ENCODE data around the gene CTXN1. TPM values are rescaled to one million over a fixed set of nuclear protein-coding genes. Genes with fewer than 3 reads are reported as not detected.

The CTXN1 gene
- polyA plus RNA-seq, 1 donor, result 12.6 TPM

DNA sequence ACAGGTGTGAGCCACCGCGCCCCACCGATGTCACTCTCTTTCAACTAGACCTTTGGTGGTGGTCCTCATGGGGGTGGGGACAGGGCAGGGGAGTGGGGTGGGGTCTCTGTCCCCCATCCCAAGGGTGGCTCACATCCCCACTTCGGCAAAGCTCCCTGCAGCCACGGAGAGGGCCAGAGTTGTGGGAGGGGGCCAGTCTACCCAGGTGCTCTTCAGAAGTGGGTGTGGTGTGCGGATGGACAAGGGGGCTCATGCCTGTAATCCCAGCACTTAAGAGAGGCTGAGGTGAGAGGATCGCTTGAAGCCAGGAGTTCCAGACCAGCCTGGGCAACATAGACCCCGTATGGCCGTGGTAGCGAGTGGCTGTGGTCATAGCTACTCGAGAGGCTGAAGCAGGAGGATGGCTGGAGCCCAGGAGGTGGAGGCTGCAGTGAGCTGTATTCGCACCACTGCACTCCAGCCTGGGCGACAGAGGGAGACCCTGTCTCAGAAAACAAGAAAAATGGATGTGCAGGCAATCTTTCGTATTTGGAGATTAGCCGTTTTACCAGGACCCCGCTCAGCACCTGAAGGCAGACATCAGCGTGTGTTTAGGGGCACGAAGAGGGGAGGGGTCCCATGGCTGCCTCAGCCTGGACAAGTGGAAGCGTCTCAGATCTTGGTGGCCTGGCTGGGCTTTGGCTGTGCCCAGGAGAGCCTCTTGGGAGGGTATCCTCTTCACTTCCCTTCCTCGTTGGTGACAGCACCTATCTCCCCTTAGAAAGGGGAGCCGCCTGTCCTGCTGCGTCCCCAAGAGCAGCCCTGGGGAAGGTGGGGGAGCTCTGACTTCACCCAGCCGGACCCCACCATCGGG lies 10.5 kb downstream of the CTXN1 start:
- no peak for DNase-seq

DNA sequence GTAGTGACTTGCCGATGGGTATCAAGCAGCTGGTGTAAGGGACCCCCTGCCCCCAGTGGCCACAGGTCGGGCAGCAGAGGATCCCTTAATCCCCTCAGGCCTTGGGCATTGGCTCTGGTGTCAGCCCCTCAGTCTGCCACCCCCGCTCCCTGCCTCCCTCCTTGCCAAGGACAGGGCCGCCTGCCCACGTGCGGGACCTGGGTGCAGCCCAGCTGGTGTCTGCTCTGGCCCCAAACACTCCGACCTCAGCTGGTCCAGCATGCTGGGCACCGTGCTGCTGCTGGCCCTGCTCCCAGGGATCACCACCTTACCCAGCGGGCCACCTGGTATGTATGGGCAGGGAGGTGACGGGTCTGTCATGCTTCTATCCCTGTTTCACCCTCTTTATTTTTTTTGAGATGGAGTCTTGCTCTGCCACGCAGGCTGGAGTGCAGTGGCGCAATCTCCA lies 11.3 kb downstream of the CTXN1 start, which contains the start of gene TGFBR3L:
Gene TGFBR3L, plus strand, starts transcription at position 233 of the 448 bp plus-strand sequence.
- no peak for DNase-seq

DNA sequence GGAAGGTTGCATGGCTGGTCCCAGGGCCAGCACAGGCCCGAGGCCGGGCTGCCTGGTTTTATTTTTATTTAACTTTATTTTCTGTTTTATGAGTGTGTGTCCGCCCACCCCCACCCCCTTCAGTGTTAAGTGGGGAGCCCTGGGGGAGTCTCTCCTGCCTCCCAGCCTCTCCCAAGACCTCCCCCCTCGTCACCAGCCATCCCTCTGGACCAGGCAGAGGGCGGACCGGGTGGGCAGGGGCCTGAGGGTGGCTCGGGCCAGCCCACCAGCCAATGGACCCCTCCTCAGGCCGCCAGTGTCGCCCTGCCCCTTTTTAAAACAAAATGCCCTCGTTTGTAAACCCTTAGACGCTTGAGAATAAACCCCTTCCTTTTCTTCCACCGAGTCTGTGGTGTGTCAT lies 11.8 kb downstream of the CTXN1 start:
- no peak for DNase-seq

DNA sequence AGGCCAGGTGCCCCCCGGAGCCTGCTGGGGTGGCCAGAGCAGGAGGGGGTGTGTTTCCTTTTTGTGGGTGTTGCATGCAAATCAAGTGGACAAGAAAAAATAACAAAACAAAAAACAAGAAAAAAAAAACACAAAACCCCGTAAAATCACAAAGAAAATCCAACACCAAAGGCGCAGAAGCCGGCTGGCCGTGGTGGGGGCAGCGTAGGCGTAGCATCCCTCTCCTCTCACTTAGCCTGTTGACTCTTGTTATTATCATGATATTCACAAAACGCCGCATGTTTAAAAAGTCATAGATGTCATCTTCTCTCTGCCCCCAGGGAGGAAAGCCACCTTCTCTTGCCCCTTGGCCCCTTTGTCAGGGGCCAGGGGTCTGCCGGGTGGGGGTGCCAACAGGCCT lies 12.3 kb downstream of the CTXN1 start:
- DNase-seq, result no peak

DNA sequence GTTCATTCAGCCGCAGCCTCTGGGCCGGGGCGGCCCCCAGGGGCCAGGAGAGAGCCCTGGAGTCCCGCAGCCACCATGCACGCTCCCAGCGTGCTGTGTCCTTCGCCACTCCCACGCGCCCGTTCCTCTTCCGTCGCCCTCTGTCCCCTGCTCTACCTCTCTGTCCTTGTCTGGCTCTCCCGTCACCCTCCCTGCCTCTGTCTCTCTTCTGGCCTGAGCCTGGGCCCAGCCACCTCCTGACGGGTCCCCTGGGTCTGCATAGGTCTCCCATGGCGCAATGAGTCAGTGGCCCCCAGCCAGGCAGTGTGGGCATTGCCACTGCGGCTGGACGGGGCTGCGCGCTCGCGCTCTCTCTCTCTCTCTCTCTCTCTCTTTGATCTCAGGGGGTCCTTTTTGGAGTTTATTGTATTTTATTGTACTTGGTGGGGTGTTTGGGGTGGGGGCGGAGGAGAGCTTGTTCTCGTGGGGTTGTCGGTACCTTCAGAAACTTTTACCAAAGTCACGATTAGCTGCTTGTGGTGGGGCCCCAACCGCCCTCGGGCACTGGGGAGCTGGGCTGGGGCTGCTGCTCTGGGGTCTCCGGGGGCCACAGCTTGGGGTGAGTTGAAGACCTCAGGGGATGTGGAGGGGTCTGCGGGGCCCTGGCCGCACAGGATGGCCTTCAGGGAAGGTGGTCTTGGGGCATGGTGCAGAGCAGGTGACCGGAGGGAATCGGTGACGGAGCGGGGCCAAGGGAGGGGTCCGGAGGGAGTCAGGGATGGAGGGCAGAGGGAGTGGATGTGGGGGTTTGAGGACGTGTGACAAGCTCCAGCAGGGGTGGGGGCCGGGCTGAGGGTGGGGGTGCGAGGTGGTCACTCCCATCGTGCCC lies 13.0 kb downstream of the CTXN1 start:
- no peak for DNase-seq

DNA sequence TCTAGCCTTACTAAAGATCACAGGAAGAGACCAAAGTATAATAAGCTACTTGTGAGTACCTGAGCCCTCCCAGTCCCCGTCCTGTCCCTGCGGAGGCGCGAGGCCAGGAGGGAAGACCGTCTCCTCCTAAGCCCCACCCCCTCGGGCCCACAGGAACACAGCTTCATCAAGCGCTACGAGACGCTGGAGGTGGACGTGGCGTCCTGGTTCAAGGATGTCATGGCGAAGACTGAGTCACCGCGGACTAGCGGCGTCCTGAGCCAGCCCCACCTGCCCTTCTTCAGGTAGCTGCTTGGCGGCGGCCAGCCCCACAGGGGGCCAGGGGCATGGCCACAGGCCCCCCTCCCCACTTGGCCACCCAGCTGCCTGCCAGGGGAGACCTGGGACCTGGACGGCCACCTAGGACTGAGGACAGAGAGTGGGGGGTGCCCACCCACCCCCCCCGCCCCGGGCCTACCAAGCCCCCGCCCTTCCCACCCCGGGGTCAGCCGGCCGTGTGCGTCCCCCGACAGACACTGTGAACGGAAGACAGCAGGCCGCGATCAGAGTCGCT lies 13.7 kb downstream of the CTXN1 start:
- DNase-seq, result no peak

DNA sequence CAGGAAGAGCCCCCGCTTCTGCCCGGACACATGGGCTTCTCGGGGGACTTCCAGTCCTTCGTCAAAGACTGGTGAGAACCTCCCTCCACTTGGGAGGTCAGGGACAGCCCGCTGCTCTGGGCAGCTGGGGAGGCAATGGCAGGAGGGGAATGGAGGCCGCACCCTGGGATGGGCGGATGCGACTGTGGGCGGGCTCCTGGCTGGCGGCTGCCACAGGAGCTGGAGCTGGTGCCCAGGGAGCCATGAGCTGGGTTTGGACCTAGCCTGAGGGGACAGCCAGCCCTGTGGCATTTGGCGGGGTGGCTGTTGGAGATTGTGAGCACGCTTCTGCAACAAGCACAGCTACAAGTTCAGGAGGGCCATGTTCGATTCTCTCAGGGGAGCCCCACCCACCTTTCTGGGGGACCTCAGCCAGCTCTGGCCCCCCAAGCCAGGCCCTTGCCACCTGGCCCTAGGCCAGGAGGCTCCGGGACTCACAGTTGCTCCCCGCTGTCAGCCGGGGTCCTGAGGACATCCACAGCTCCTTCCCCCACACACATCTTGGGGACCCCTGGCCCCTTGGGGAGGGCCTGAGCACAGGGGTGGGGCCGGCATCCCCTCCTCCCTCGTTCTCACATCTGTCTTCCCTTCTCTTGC lies 14.3 kb downstream of the CTXN1 start:
- DNase-seq, result no peak

DNA sequence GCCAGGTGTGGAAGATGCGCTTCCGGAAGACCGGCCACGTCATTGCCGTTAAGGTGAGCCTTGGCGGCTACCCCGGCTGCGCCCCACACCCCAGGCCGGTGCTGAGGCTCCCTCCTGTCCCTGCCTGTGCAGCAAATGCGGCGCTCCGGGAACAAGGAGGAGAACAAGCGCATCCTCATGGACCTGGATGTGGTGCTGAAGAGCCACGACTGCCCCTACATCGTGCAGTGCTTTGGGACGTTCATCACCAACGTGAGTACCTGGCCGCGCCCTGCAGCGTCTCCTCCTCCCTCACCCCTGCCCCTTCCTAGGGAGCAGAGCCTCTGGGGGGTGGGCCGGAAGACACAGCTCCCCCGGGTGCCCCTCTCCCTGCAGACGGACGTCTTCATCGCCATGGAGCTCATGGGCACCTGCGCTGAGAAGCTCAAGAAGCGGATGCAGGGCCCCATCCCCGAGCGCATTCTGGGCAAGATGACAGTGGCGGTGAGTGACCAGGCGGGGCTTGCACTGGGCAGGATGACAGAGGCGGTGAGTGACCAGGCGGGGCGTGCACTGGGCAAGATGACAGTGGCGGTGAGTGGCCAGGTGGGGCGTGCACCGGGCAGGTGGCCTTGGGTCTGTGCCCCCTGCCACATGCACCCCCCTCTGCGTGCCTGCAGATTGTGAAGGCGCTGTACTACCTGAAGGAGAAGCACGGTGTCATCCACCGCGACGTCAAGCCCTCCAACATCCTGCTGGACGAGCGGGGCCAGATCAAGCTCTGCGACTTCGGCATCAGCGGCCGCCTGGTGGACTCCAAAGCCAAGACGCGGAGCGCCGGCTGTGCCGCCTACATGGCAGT lies 15.4 kb downstream of the CTXN1 start:
- no peak for DNase-seq

DNA sequence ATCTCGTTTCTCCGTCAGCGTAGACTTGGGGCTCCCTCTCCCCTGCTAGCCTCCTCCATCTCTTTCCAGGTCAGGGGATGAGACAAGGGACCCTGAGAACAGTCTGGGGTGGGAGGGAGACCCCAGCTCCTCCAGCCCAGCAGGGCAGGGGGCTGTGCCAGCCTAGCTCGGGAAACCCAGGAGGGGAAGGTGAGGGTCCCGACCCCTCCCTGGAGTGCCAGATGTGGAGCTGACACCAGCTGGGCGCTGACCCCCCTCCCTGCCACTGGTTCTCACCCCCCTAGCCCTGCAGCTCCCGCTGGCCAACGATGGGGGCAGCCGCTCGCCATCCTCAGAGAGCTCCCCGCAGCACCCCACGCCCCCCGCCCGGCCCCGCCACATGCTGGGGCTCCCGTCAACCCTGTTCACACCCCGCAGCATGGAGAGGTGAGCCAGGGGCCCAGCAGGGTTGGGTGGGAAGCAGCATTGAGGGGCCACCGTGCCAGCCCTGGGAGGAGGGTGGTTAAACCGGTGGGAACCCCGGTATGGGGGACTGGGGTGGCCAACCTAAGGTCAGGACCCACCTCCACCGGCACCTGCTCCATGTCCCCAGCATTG lies 16.4 kb downstream of the CTXN1 start:
- DNase-seq, result no peak

DNA sequence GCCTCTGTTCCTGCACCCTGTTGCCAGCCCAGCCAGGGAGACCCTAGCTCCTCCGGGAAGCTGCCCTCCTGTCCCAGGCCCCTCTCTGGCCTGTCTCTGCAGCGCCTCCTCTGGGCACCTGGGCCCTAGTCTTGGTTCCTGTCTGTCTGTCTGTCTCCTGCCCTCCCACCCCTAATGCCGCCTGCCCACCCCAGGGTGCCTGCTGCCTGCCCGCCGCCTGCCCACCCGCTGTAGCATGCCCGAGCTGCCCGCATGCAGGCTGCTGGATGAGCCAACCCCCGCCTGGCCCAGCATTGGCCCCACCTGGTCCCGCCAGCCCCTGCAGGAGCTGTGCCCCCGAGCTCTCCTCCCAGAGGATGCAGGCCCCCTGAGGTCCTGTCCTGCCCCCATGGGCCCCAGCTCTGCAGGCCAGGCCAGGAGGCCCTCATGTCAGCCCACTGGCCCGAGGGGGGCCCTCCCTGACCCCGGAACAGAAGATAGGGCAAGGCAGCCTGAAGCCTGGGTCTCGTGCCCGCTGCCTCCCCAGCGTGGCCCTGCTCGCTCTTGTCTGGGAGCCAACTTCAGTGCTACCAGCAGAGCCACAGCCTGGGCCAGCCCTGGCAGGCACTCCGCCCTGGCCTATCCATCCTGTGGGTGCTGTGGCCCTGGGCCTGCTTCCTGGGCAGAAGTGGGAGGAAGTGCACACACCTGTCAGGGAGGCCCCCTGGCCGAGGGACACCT lies 17.0 kb downstream of the CTXN1 start:
- no peak for DNase-seq

DNA sequence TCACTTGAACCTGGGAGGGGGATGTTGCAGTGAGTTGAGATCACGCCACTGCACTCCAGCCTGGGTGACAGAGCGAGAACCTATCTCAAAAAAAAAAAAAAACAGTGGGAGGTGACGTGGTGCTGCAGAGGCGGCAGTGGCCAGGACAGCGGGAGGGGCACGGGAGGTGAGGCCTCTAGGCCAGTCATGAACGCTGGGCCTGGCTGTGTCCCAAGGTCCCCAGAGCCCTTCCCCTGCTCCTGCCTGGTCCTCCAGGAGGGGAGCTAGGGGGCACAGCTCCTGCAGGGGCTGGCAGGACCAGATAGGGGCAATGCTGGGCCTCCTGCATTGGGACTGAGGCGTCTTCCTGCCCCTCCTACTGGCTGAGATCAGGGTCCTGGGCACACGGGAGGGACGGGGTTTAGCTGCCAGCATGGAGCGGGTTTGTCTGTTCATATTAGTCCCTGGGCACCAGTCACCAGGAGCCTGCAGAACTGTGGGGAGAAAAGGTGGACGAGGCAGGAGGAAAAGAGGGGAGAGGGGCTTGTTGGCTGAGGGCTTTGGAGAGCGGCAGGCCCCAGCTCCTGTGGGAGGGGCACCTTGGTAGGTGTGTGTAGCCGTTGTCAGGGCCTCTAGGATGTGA lies 17.7 kb downstream of the CTXN1 start:
- no peak for DNase-seq

DNA sequence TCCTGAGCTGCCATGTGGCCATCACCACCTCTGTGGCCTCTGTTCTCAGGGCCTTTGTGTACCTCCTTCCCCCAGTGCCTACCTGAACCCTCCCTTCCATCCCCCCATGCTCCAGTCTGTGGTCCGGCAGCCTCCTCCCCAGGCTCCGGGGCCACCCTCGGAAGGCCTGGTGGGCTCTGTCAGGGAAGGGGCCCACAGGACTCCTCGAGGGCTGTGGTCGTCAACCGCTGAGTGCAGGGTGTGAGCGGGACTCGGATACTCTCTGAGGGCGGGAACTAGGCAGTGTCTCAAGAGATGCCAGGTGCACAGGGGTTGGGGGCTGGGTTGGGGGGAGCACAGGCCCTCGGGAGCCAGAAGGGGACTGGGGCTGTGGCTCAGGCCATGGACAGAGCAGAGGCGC lies 18.4 kb downstream of the CTXN1 start:
- no peak for DNase-seq

DNA sequence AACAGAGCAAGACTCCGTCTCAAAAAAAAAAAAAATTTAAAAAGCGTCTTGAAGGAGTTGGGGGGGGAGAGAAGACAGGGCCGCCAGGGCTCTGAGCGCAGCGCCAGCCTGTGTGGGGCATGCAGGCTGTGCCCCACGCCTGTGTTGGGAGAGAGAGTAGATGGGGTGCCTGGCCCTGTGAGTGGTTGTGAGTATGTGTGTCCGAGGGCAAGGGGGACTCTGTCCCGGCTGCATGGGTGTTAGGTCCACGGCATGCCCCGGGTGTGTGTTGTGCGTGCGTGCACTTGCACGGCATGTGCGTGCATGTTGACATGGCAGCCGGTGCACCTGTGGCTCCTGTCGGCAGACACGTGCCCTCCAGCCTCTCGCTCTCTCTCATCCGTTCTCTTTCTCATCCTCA lies 18.8 kb downstream of the CTXN1 start:
- DNase-seq, result no peak

DNA sequence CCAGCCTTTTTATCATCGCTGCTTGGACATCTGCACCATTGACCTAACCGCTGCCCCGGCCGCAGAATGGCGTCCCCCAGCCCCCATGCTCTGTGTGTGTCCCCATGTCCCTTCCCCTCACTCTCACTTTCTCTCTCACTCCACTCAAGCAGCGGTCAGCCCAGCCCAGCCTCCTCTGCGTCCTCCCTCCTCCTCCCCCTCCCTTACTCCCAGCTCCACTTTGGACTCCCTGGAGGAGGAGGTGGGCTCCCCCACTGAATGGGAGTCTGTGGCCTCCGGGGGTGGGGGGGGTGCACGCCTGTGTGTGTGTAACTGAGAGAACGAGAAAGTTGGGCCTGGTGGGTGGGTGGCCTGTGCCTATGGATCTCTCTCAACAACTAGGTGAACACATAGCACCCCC lies 20.1 kb downstream of the CTXN1 start:
- no peak for DNase-seq

DNA sequence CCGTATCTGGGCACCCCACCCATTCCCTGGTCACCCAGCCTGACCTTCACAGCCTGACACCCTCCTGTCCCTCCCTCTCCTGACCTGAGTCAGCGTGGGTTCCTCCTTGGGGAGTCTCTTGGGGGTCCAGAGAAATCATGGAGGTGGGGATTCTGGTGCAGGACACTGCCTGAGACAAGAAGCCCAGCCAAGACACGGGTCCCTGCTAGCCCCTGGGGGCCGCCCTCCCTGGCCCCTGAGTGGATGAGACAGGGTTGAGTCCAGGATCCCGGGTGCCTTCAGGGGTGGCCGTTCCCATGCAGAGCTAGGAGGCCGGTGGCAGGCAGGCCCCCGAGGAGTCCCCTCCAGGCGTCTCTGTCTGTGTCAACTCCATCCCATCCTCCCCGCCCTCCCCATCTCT lies 20.7 kb downstream of the CTXN1 start:
- DNase-seq, result no peak

DNA sequence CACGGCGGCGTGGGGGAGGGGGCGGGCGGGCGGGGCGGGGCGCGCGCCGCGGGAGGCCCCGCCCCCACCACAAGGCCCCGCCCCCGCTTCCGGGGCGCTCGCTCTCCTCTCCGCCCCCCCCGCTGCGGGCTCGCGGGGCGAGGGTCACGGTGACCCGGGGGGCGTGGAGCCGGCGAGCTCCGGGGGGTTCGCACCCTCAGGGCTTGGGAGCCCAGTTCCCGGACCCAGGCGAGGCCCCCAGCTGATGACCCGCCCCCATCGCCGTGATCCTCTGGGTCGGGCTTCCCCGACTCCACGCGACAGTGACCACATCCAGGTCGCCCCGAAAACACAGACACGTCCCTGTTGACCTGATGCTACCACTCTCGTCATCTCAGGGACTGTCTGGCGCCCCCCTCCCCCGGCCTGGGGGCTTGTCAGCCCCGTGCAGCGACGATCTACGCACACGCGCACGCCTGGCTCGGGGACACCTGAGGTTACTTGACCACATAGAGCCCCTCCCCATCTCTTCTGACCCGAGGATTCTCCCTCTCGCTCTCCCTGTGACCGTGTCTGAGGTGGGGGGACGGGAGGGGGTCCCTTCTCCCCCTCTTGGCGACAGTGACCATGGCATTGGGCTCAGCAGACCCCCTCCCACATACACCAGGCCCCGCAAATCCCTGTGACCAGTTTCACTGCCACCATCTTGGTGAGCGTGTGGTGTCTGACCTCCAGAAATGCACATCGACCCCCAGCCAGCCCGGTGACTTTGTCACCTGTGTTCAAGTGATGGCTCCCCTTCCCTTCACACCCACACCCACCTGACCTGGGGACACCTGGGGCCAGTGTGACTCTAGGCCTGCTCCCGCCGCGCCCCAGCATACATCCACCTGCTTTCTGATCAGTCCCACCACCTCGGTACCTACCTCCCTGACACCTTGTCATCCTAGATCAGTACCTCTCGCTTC lies 21.6 kb downstream of the CTXN1 start:
- DNase-seq, result no peak

DNA sequence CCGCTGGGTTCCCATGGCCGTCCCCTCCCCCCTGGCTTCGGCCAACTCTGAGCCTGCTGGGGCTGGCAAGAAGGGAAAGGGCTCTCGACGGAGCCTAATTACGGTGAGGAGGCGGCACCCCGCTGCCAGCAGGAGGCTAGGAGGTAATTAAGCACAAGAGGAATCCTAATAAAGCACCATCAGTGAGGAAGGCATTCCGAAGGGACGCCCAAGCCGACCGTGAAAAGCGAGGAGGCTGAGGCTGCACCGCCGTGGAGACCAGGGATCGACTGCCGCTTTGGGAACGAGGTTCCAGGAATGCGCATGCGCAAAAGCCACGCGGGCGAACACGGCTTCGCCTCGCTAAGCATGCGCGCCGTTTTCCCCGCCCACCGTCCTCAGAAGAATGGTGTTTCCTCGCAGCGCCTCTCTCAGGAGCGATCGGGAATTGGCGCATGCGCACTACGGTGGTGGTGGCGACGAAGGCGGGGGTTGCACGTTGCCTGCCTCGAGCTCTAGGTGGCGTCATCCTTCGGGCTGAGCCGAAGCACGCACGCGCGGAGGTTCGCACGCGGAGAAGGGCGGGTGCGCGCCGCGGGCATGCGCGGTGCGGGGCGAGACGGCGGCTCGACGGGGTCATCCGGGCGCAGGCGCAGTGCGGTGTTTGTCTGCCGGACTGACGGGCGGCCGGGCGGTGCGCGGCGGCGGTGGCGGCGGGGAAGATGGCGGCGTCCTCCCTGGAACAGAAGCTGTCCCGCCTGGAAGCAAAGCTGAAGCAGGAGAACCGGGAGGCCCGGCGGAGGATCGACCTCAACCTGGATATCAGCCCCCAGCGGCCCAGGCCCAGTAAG lies 22.5 kb downstream of the CTXN1 start, which contains the start of gene MAP2K7:
Gene MAP2K7, plus strand, starts transcription at position 634 of the 830 bp plus-strand sequence. Its CDS starts 68 bp downstream, at position 702.
- peak; percentile 99 for DNase-seq
